ENCODE results near the gene SZT2.
"Not testable (repeated sequence)": the region's sequence is repeated elsewhere in the genome, so short reads cannot be mapped to it uniquely, and the experiment has no call there.

Gene SZT2

GRCh38 chr1:43454270-43455011, 64.7 kb downstream of the SZT2 start:
- no peak for DNase-seq (ENCODE audit: low read depth)

GRCh38 chr1:43455213-43455889, 65.7 kb downstream of the SZT2 start:
- no peak for DNase-seq (ENCODE audit: low read depth)

- not testable (repeated sequence) for DNase-seq (ENCODE audit: low read depth)
Observed at GRCh38 chr1:43458379-43458778, 68.7 kb downstream of the SZT2 start.

- DNase-seq (ENCODE audit: low read depth) = no peak
Observed at GRCh38 chr1:43460988-43461693, 71.4 kb downstream of the SZT2 start.

- no peak for DNase-seq (ENCODE audit: low read depth)
Observed at GRCh38 chr1:43463479-43463878, 73.8 kb downstream of the SZT2 start.

GRCh38 chr1:43464681-43465504, 75.2 kb downstream of the SZT2 start:
- no peak for DNase-seq (ENCODE audit: low read depth)

GRCh38 chr1:43465505-43466067, 75.9 kb downstream of the SZT2 start:
- no peak for DNase-seq (ENCODE audit: low read depth)

GRCh38 chr1:43466403-43466802, 76.7 kb downstream of the SZT2 start:
- DNase-seq (ENCODE audit: low read depth) = no peak

GRCh38 chr1:43468414-43468813, 78.7 kb downstream of the SZT2 start:
- no peak for DNase-seq (ENCODE audit: low read depth)

GRCh38 chr1:43469932-43470331, 80.2 kb downstream of the SZT2 start:
- DNase-seq (ENCODE audit: low read depth) = no peak

GRCh38 chr1:43472087-43472462, 82.4 kb downstream of the SZT2 start:
- DNase-seq (ENCODE audit: low read depth) = no peak

- not testable (repeated sequence) for DNase-seq (ENCODE audit: low read depth)
Observed at GRCh38 chr1:43472463-43473151, 82.9 kb downstream of the SZT2 start.

- no peak for DNase-seq (ENCODE audit: low read depth)
Observed at GRCh38 chr1:43473463-43473862, 83.8 kb downstream of the SZT2 start.

GRCh38 chr1:43475611-43476401, 86.1 kb downstream of the SZT2 start:
- not testable (repeated sequence) for DNase-seq (ENCODE audit: low read depth)

- DNase-seq (ENCODE audit: low read depth) = no peak
Observed at GRCh38 chr1:43477716-43478115, 88.0 kb downstream of the SZT2 start.

- DNase-seq (ENCODE audit: low read depth) = no peak
Observed at GRCh38 chr1:43479414-43479813, 89.7 kb downstream of the SZT2 start.

GRCh38 chr1:43481491-43481890, 91.8 kb downstream of the SZT2 start:
- DNase-seq (ENCODE audit: low read depth) = no peak

- no peak for DNase-seq (ENCODE audit: low read depth)
Observed at GRCh38 chr1:43482215-43482614, 92.5 kb downstream of the SZT2 start.

- DNase-seq (ENCODE audit: low read depth) = no peak
Observed at GRCh38 chr1:43484367-43484766, 94.7 kb downstream of the SZT2 start.

- no peak for DNase-seq (ENCODE audit: low read depth)
Observed at GRCh38 chr1:43488165-43488564, 98.5 kb downstream of the SZT2 start.

Measured in stimulated activated CD8-positive, alpha-beta memory T cell treated with anti-CD3 and anti-CD28 coated beads, Interleukin-12 subunit alpha, Interleukin-12 subunit beta, amount 100 ng/mL, for 4 hours (primary cell).